ENCODE data around the gene KCNQ1OT1. TPM values are rescaled to one million over a fixed set of nuclear protein-coding genes. Genes with fewer than 3 reads are reported as not detected.

KCNQ1OT1 gene
- total and polyA plus RNA-seq, 9 of the 15 experiments (the other 6 are each of a cell fraction or from before 2014, with no cell fraction given), result 0.04 to 2.3 (median 0.74) TPM

GRCh38 chr11:2612884-2613571, 86.8 kb downstream of the KCNQ1OT1 start:
- Histone ChIP-seq H3K79me2 (ENCODE audit: control insufficient read depth, insufficient read depth, low read length) (no peaks in the 10 kb centered on the region), H3K9ac (ENCODE audit: insufficient read depth in 1 of 2, low read depth in 2 of 2, low read length in 2 of 2) (no peak overlapping the region), H3K27me3 (ENCODE audit: control insufficient read depth in 2 of 2, insufficient read depth in 2 of 2, low read length in 2 of 2) (no peaks in the 10 kb centered on the region), H4K20me1 (replicated peaks; ENCODE audit: control insufficient read depth, insufficient read depth, low read length) (no peaks in the 10 kb centered on the region), H3K4me2 (ENCODE audit: insufficient read depth, low read length) (no peak overlapping the region), H3K27ac (ENCODE audit: extremely low read depth, low read depth, low read length) (no peak overlapping the region), H2AFZ (ENCODE audit: low read depth, low read length) (no peak overlapping the region), H3K9me1 (ENCODE audit: control insufficient read depth, insufficient read depth, low read length) (no peaks in the 10 kb centered on the region), H3K4me1 (replicated peaks in 1 of 2; ENCODE audit: control insufficient read depth in 2 of 2, insufficient read depth in 2 of 2, low read length in 2 of 2) (no peaks in the 10 kb centered on the region), H3K36me3 (ENCODE audit: control insufficient read depth, insufficient read depth, low read length) (no peaks in the 10 kb centered on the region), H3K4me3 (no peak overlapping the region), H3K9me3 (replicated peaks; ENCODE audit: control insufficient read depth, insufficient read depth, low read depth, low read length) (peaks cover 2% of the 10 kb centered on the region; the same call in 1 of the 2 replicates)
- 2% methylated on average over 4 of the region's 4 CpGs for WGBS (ENCODE audit: insufficient coverage, low coverage, missing lambda C conversion rate)
- BruUV-seq (replicated peaks), result no TSS peak
- DNase-seq (ENCODE audit: extremely low read depth in 1 of 4, low spot score in 3 of 4) (no peak), ATAC-seq (no peak), FAIRE-seq (no peak)
- ChIA-PET POLR2A (no interaction called here), CTCF (ENCODE audit: low intra/inter-chr PET ratio) (no interaction called here)
- TF ChIP-seq ZNF592 (IDR thresholded peaks at IDR 0.05) (no peak), ZNF445 (CRISPR knock-in tag; IDR thresholded peaks at IDR 0.05; ENCODE audit: low read depth) (no peak), CEBPB (tag; IDR thresholded peaks at IDR 0.05) (no peak), RCOR1 (IDR thresholded peaks at IDR 0.05; ENCODE audit: borderline replicate concordance in 1 of 2, low read depth in 2 of 2, low read length in 2 of 2) (no peak)
- intact Hi-C loops (cut with micrococcal nuclease), result no loop called here
- in situ Hi-C loops (cut with MboI), result no loop called here
